IPS-18a (cell line): ENCODE measurements around the gene CINP.

Source experiments
- H3K27ac ChIP-seq: one replicate; pipeline ENCODE4 v1.5.1; 2013; ENCODE audit warnings: low read length
- H3K27me3 ChIP-seq: one replicate; pipeline ENCODE4 v1.6.1; 2013; ENCODE audit warnings: mild to moderate bottlenecking, low read length; ENCODE audit not compliant: control insufficient read depth, insufficient read depth
- H3K36me3 ChIP-seq: one replicate; pipeline ENCODE4 v1.6.1; 2013; ENCODE audit warnings: low read depth, low read length; ENCODE audit not compliant: control insufficient read depth
- H3K4me1 ChIP-seq: one replicate; pipeline ENCODE4 v1.6.1; 2013; ENCODE audit warnings: low read depth, low read length; ENCODE audit not compliant: control insufficient read depth
- H3K4me3 ChIP-seq: one replicate; pipeline ENCODE4 v1.5.1; 2013; ENCODE audit warnings: low read length
- H3K9ac ChIP-seq: one replicate; pipeline ENCODE4 v1.6.1; 2013; ENCODE audit warnings: mild to moderate bottlenecking, low read length, moderate library complexity
- H3K9me3 ChIP-seq: one replicate; pipeline ENCODE4 v1.6.1; 2013; ENCODE audit warnings: low read depth, low read length; ENCODE audit not compliant: control insufficient read depth

CINP gene

GRCh38 chr14:102377696-102378095 is 15.0 kb upstream of the CINP start:
- Histone ChIP-seq H3K4me1 (no peaks in the 10 kb centered on the region), H3K9ac (no peak overlapping the region), H3K36me3 (peaks cover 13% of the 10 kb centered on the region), H3K4me3 (no peak overlapping the region), H3K27me3 (no peaks in the 10 kb centered on the region), H3K27ac (no peak overlapping the region), H3K9me3 (no peaks in the 10 kb centered on the region)

- Histone ChIP-seq H3K4me1 (no peaks in the 10 kb centered on the region), H3K9ac (no peak overlapping the region), H3K9me3 (no peaks in the 10 kb centered on the region), H3K27me3 (no peaks in the 10 kb centered on the region), H3K27ac (no peak overlapping the region), H3K36me3 (peaks cover 10% of the 10 kb centered on the region), H3K4me3 (no peak overlapping the region)
Observed at GRCh38 chr14:102375119-102375518, 12.4 kb upstream of the CINP start.

DNA sequence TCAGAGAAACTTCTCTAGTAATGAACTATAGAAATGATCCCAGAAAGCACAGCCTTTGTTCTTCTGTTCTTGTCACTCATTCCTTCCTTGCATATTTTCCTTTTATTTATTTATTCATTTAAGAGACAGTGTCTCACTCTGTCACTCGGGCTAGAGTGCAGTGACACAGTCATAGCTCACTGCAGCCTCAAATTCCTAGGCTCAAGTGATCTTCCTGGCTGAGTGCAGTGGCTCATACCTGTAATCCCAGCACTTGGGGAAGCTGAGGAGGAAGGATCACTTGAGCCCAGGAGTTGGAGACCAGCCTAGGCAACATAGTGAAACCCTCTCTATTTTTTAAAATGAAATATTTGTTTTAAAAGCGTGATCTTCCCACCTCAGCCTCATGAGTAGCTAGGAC is 11.6 kb upstream of the CINP start:
- Histone ChIP-seq H3K4me1 (no peaks in the 10 kb centered on the region), H3K9ac (no peak overlapping the region), H3K27me3 (no peaks in the 10 kb centered on the region), H3K4me3 (no peak overlapping the region), H3K9me3 (no peaks in the 10 kb centered on the region), H3K36me3 (peaks cover 8% of the 10 kb centered on the region), H3K27ac (no peak overlapping the region)

DNA sequence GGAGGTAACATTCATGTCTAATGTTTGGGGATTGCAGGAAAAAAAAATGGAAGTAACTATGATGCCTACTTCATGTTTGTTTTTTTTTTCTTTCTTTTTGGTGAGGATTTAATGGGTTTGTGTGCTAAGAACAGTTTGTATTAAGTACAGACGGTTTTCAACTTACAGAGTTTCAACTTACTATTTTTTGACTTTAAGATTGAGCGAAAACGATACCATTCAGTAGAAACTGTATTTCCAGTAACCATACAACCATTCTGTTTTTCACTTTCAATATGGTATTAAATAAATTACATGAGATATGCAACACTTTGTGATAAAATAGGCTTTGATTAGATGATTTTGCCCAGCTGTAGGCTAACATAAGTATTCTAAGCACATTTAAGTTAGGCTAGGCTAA is 10.4 kb upstream of the CINP start:
- no peaks in the 10 kb centered on the region for H3K27me3 ChIP-seq
- no peaks in the 10 kb centered on the region for H3K4me1 ChIP-seq

DNA sequence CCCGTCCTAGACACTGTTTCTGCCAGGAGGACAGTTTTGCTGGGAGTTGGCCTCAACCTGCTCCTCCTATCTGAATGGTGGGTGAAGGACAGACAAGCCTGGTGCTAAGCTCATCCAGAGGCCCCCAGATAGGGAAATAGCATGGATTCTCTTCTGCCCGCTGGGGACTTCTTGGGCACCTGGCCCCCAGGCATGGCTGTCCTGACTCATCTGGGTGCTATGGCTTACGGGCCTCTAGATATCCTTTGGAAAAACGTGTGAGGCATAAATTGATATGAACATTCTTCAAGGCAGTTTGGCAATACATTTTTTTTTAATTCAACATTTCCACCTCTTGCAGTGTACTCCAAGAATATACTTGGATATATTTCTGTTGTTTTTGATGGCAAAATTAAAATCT is 8.7 kb upstream of the CINP start:
- H3K9ac ChIP-seq, result no peak overlapping the region
- H3K27ac ChIP-seq, result no peak overlapping the region
- no peaks in the 10 kb centered on the region for H3K27me3 ChIP-seq
- H3K4me1 ChIP-seq, result no peaks in the 10 kb centered on the region
- no peak overlapping the region for H3K4me3 ChIP-seq
- H3K36me3 ChIP-seq, result no peaks in the 10 kb centered on the region
- H3K9me3 ChIP-seq, result no peaks in the 10 kb centered on the region

More for the DNA sequence above, 10.4 kb upstream of the CINP start:
- Histone ChIP-seq H3K9ac (no peak overlapping the region), H3K4me3 (no peak overlapping the region), H3K36me3 (peaks cover 5% of the 10 kb centered on the region), H3K27ac (no peak overlapping the region), H3K9me3 (no peaks in the 10 kb centered on the region)

GRCh38 chr14:102370305-102370809 is 7.7 kb upstream of the CINP start:
- Histone ChIP-seq H3K27me3 (no peaks in the 10 kb centered on the region), H3K4me3 (no peak overlapping the region), H3K9ac (no peak overlapping the region), H3K4me1 (no peaks in the 10 kb centered on the region), H3K36me3 (no peaks in the 10 kb centered on the region), H3K9me3 (no peaks in the 10 kb centered on the region), H3K27ac (no peak overlapping the region)

DNA sequence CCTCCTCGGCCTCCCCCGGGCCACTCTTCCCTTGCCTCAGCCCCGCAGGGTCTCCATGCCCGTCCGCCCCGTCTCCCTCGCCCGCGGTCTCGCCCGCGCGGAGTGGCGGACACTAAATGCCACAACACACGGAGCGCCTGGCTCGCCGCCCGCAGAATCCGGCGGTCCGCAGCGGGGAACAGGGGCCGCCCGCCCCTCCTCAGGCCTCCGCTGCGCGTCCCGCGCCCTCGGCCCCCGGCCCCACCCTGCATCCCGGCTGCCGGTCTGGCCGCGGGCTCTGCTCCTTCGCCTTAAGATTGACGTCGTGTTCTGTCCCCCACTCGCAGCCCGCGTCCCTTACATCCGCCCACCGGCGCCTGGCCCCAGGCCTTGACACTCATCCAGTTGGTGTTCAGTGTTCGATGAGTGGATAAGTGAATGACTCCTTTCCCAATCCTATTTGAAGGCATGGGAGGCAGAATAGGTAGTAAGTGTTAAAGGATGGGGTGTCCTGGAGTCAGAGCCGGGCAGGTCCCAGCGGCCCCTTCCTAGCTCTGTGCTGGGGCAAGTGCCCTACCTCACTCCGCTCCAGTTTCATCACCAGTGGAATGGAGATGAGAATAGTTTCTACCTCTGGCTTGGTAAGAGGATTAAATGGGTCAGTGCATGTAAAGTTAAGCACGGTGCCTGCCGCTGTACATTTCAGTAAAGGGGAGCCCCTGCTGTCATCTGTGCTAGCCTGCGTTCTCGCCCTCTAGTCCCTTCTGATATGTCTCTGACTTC is 673 bp upstream of the CINP start:
- no peaks in the 10 kb centered on the region for H3K9me3 ChIP-seq
- no peaks in the 10 kb centered on the region for H3K36me3 ChIP-seq
- peak overlapping the region; percentile 96 for H3K4me3 ChIP-seq
- H3K9ac ChIP-seq, result peak overlapping the region; percentile 47
- H3K4me1 ChIP-seq, result no peaks in the 10 kb centered on the region
- H3K27ac ChIP-seq, result no peak overlapping the region
- H3K27me3 ChIP-seq, result no peaks in the 10 kb centered on the region

- no peaks in the 10 kb centered on the region for H3K4me1 ChIP-seq
- H3K27ac ChIP-seq, result peak overlapping the region; percentile 46
Observed at GRCh38 chr14:102362084-102362483, 606 bp downstream of the CINP start.

GRCh38 chr14:102360388-102360787 is 2.3 kb downstream of the CINP start:
- Histone ChIP-seq H3K4me1 (no peaks in the 10 kb centered on the region), H3K9ac (no peak overlapping the region), H3K27me3 (no peaks in the 10 kb centered on the region), H3K4me3 (no peak overlapping the region), H3K27ac (no peak overlapping the region), H3K36me3 (peaks cover 12% of the 10 kb centered on the region), H3K9me3 (no peaks in the 10 kb centered on the region)

More at GRCh38 chr14:102362084-102362483, 606 bp downstream of the CINP start:
- Histone ChIP-seq H3K9ac (peak overlapping the region; percentile 83), H3K9me3 (no peaks in the 10 kb centered on the region), H3K36me3 (peaks cover 3% of the 10 kb centered on the region), H3K27me3 (no peaks in the 10 kb centered on the region), H3K4me3 (peak overlapping the region; percentile 96)

DNA sequence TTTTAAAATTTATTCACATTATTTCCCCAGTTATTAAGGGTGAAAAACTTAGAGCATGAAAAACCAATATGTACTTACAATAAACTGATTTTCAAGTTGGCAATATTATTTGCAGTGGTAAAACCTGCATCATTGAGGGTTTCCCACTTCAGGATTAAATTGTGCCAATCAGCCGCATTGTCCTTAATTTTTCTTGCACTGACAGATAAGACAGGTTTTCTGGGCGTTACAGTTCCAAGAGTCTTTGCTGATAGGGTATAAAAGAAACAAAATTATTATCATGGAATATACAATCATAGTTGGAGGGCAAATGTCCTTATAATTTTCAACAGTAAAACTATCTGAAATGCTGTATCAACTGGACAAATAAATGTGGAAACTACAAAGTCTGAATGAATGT is 3.3 kb downstream of the CINP start:
- Histone ChIP-seq H3K27me3 (no peaks in the 10 kb centered on the region), H3K9me3 (no peaks in the 10 kb centered on the region), H3K36me3 (peaks cover 19% of the 10 kb centered on the region), H3K27ac (no peak overlapping the region), H3K4me3 (no peak overlapping the region), H3K9ac (no peak overlapping the region), H3K4me1 (no peaks in the 10 kb centered on the region)

DNA sequence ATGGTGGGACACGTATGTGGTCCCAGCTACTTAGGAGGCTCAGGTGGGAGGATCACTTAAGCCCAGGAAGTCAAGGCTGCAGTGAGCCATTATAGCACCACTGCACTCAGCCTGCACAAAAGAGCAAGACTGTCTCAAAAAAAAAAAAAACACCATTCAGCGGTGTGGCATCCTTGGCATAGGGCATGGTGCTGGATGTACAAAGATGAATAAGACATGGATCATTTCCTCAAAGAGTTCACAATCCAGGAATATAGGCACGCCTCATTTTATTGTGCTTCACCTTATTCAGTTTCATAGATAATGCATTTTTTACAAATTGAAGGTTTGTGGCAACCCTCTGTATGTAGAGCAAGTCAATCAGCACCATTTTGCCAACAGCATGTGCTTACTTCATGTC is 6.4 kb downstream of the CINP start:
- H3K36me3 ChIP-seq, result peaks cover 31% of the 10 kb centered on the region
- no peaks in the 10 kb centered on the region for H3K9me3 ChIP-seq
- no peak overlapping the region for H3K4me3 ChIP-seq
- no peaks in the 10 kb centered on the region for H3K4me1 ChIP-seq
- no peak overlapping the region for H3K9ac ChIP-seq
- H3K27ac ChIP-seq, result no peak overlapping the region
- H3K27me3 ChIP-seq, result no peaks in the 10 kb centered on the region

DNA sequence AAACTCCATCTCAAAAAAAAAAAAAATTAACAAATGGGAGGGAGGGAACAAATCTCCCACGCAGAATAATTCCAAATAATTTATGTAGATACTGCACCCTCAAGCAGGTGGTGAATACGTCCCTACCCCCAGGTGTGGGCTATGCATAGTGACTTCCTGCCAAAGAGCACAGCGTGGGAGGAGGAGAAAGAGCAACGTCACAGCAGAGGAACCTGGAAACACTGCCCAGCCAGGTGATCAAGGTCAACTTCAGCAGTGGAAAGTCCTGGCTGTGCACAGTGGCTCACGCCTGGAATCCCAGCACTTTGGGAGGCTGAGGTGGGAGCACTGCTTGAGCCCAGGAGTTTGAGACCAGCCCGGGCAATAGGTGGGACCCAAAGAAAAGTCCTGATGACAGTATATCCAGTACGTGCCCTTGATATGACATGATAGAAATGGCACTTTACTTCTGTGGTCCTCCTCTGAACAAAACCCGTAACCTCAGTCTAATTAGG is 9.5 kb downstream of the CINP start:
- no peak overlapping the region for H3K27ac ChIP-seq
- H3K36me3 ChIP-seq, result peaks cover 40% of the 10 kb centered on the region
- no peaks in the 10 kb centered on the region for H3K9me3 ChIP-seq
- H3K27me3 ChIP-seq, result no peaks in the 10 kb centered on the region
- no peak overlapping the region for H3K9ac ChIP-seq
- H3K4me1 ChIP-seq, result no peaks in the 10 kb centered on the region
- no peak overlapping the region for H3K4me3 ChIP-seq
